ENCODE results near the gene MUC13.

MUC13 gene

DNA sequence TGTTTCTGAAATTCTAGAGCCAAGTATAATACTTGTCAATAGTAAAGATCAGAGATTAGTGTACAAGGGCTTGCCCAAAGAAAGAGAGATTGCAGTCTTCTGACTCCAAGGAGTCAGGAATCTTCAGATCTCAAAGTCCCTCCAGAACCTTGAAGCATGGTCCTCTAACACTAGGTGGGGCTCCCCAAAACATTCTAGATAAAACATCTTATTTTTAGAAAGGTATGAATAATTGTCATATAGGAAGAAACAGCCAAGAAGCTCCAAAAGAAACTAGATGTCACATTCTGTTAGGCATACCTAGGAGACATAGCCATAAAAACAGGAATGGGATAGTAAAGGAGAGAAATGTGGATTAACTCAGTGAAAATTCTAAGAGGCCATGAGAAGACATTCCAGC lies 10.7 kb downstream of the MUC13 start:
- TF ChIP-seq, protein P1, sequence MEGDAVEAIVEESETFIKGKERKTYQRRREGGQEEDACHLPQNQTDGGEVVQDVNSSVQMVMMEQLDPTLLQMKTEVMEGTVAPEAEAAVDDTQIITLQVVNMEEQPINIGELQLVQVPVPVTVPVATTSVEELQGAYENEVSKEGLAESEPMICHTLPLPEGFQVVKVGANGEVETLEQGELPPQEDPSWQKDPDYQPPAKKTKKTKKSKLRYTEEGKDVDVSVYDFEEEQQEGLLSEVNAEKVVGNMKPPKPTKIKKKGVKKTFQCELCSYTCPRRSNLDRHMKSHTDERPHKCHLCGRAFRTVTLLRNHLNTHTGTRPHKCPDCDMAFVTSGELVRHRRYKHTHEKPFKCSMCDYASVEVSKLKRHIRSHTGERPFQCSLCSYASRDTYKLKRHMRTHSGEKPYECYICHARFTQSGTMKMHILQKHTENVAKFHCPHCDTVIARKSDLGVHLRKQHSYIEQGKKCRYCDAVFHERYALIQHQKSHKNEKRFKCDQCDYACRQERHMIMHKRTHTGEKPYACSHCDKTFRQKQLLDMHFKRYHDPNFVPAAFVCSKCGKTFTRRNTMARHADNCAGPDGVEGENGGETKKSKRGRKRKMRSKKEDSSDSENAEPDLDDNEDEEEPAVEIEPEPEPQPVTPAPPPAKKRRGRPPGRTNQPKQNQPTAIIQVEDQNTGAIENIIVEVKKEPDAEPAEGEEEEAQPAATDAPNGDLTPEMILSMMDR (IDR thresholded peaks at IDR 0.05; ENCODE audit: low read length, missing control alignments) = peak; percentile 25
- DNase-seq (ENCODE audit: low read depth) = peak; percentile 13
- no peak overlapping the region for H3K4me3 ChIP-seq (replicated peaks; ENCODE audit: low read depth, low read length)

DNA sequence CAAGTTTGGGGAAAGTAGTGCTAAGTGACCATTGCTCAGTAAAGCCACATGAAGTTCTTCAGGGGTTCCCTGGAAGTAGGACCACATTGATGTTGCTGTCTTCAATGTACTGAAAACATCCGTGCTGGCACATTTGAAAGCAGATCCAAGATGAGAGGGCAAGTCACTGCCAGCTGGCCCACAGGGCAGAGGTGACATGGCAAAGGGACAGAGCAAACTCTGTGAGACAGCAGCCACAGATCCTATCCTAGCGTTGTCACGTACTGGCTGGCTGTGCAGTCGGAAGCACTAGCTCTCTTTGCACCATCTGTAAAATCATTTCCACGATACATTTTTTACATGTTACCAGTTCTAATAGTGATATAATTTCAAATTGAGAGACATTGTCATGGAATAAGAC lies 13.8 kb downstream of the MUC13 start:
- no peak overlapping the region for H3K4me3 ChIP-seq (replicated peaks; ENCODE audit: low read depth, low read length)
- DNase-seq (ENCODE audit: low read depth) = no peak
- TF ChIP-seq, protein P1 (IDR thresholded peaks at IDR 0.05; ENCODE audit: low read length, missing control alignments) = no peak

DNA sequence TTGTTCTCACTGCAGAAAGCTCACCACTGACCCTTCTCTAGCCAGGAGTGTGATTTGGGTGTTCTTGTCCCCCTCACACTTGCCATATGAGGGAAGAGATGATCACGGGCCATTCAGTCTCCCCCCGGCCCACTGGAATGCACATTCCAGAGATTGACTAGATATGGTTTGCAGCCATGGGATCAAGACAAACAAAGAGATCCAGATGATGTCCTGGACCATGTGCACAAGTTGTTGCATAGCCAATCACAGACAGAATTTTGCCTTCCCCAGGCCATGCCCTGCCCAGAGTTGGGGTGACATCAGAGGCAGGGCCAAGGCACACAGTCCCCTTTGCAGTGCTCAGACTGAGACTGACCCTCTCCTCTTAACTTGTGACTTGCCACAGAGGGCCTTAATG lies 14.8 kb downstream of the MUC13 start:
- peak; percentile 14 for DNase-seq (ENCODE audit: low read depth)
- no peak overlapping the region for H3K4me3 ChIP-seq (replicated peaks; ENCODE audit: low read depth, low read length)
- TF ChIP-seq, protein P1 (IDR thresholded peaks at IDR 0.05; ENCODE audit: low read length, missing control alignments) = no peak

DNA sequence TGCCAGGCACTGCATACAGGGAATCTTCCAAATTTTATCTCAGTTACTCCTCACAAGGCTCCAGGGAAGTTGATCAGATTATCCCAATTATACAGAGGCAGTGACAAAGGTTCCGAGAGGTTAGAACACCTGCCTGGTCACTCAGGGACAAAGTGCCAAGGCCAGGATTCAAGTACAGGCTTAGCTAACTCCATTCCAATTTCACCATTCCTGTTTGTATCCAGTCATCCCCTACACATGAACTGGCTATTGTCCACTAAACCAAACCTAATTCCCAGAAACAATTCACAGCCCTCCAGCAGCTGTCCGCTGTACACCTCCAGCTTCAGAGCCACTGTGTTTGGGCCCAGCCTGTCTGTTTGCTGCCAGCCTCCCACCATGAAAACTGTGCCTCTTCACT lies 16.0 kb downstream of the MUC13 start:
- DNase-seq (ENCODE audit: low read depth) = no peak
- TF ChIP-seq, protein P1 (IDR thresholded peaks at IDR 0.05; ENCODE audit: low read length, missing control alignments) = no peak
- no peak overlapping the region for H3K4me3 ChIP-seq (replicated peaks; ENCODE audit: low read depth, low read length)

DNA sequence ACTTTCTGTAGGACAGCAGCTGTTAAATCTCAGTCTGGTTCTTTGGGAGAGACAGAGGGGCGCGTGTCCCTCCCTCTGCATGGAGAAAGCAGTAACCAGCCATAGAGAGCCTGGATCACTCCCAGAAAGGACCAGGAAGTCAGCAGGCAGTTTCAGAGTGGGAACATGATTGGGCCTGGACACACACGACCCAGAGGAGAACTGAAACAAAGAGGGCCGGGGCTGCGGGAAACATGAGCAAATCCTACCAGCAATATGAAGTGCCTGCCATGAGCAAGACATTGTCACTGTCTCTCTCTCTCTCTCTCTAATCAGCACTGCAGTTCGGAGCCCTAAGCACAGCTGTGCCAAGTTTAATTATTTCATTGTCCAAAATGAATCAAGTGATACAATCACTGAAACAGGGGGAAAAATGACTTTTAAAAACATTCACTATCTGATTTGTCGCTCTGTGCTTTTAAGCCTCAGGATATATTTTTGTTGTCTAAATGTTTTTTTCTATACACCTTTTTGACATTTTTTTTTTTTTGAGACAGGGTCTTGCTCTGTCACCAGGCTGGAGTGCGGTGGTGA lies 17.6 kb downstream of the MUC13 start:
- TF ChIP-seq, protein P1 (IDR thresholded peaks at IDR 0.05; ENCODE audit: low read length, missing control alignments) = no peak
- DNase-seq (ENCODE audit: low read depth) = peak; percentile 18
- no peak overlapping the region for H3K4me3 ChIP-seq (replicated peaks; ENCODE audit: low read depth, low read length)

DNA sequence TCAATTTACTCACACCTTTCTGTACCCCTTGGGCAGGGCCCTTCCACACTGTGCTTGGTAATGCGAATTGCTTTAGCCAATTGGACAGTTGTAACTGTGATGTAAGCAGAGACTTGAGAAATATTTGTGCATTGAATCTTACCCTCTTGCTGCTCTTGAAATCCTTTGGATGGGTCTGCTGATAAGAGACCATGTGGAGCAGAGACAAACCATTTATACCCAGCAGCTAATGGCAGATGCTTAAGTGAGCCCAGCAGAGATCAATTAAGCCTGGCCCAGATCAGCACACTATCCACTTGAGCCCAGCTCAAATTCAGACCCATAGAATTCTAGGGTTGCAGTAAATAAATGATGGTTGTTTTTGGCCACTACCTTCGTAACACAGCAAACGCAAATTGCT lies 19.3 kb downstream of the MUC13 start:
- TF ChIP-seq, protein P1 (IDR thresholded peaks at IDR 0.05; ENCODE audit: low read length, missing control alignments) = no peak
- no peak for DNase-seq (ENCODE audit: low read depth)
- no peak overlapping the region for H3K4me3 ChIP-seq (replicated peaks; ENCODE audit: low read depth, low read length)

DNA sequence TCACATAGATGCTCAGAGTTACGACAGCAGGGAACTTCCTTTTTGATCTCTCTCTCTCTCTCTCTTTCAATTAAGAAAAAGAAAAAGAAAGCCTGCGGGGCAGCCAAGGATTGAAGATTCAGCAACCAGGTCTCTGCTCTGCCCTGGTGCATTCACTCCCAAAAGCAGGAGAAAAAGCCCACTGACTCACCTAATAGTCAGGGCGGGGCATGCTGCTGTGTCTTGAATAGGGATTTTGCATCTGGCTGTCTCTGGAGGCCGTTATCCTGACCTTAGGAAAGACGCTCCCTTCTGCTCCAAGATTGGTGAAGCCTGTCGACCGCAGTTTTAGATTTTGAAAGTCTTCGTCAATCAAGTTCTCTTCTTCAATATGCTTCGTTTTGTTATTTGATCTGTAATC lies 26.6 kb downstream of the MUC13 start:
- H3K4me3 ChIP-seq (replicated peaks; ENCODE audit: low read depth, low read length) = no peak overlapping the region
- TF ChIP-seq, protein P1 (IDR thresholded peaks at IDR 0.05; ENCODE audit: low read length, missing control alignments) = no peak
- DNase-seq (ENCODE audit: low read depth) = no peak
